HG02973 (cell line): Measurements from ENCODE around the gene CABP2.

Experiments used
- ATAC-seq: cut with Tn5 transposase; IDR thresholded peaks from one replicate; pipeline ENCODE4 v1.9.1; 2021; ENCODE audit warnings: moderate library complexity; ENCODE audit not compliant: unreplicated experiment

Gene CABP2

GRCh38 chr11:67508486-67509121, 14.6 kb downstream of the CABP2 start:
- ATAC-seq: peak; percentile 27

- peak; percentile 64 for ATAC-seq
Observed at GRCh38 chr11:67507864-67508485, 15.3 kb downstream of the CABP2 start, which contains the start of gene CDK2AP2. CDK2AP2 (minus strand) TSS chr11:67508162; CDS start chr11:67508082, 80 bp downstream.

- no peak for ATAC-seq
Observed at GRCh38 chr11:67507242-67507863, 15.9 kb downstream of the CABP2 start.

- ATAC-seq: no peak
Observed at GRCh38 chr11:67506426-67507051, 16.7 kb downstream of the CABP2 start.

- ATAC-seq: no peak
Observed at GRCh38 chr11:67505605-67506396, 17.4 kb downstream of the CABP2 start.

- ATAC-seq: no peak
Observed at GRCh38 chr11:67504950-67505581, 18.2 kb downstream of the CABP2 start, which contains the start of gene PITPNM1. PITPNM1 (minus strand) TSS chr11:67505363; CDS start chr11:67504180, 1,183 bp downstream.

GRCh38 chr11:67504005-67504949, 19.0 kb downstream of the CABP2 start:
- no peak for ATAC-seq

GRCh38 chr11:67503119-67504004, 19.9 kb downstream of the CABP2 start:
- ATAC-seq: no peak

GRCh38 chr11:67502328-67502979, 20.8 kb downstream of the CABP2 start:
- ATAC-seq: no peak

GRCh38 chr11:67501854-67502253, 21.4 kb downstream of the CABP2 start:
- ATAC-seq: no peak

GRCh38 chr11:67500831-67501715, 22.2 kb downstream of the CABP2 start:
- no peak for ATAC-seq

GRCh38 chr11:67500484-67500821, 22.8 kb downstream of the CABP2 start:
- no peak for ATAC-seq

- ATAC-seq: no peak
Observed at GRCh38 chr11:67499808-67500483, 23.3 kb downstream of the CABP2 start.

- no peak for ATAC-seq
Observed at GRCh38 chr11:67498544-67498972, 24.7 kb downstream of the CABP2 start.

GRCh38 chr11:67497656-67498291, 25.5 kb downstream of the CABP2 start:
- no peak for ATAC-seq

- ATAC-seq: no peak
Observed at GRCh38 chr11:67496113-67496512, 27.1 kb downstream of the CABP2 start.
